Muscle of arm (tissue), 12 donors: ENCODE results near the gene LSM4. TPM values are rescaled to one million over a fixed set of nuclear protein-coding genes. Genes with fewer than 3 reads are reported as not detected.

Source experiments
- DNase-seq: peaks from one replicate; pipeline ENCODE4 v3.0.0-alpha.2; 2013
- polyA plus RNA-seq, 12 donors: library from polyadenylated mRNA; unstranded; fragments of 120-200 nt; gene quantifications; one replicate each; pipeline ENCODE4 v1.2.1, GENCODE V29; 2013; ENCODE audit not compliant: insufficient read length in 12 of 12

LSM4 gene
- polyA plus RNA-seq, 12 donors = 71.8 to 123 (median 76.6) TPM; not detected in 1

GRCh38 chr19:18259893-18260292 is 63.0 kb downstream of the LSM4 start:
- DNase-seq = no peak

GRCh38 chr19:18257503-18258470 is 65.1 kb downstream of the LSM4 start:
- DNase-seq = no peak

Other genes with a start within 250 kb of the LSM4 start
- gene IL12RB1, start 236.1 kb downstream of the LSM4 start, polyA plus RNA-seq = under 1 TPM in 10 of 12 donors, not detected in 2; 0.21 to 0.58 (median 0.32) TPM
- 10 to 100 TPM in 4 of 12 donors, 1 to 10 TPM in 8; 4.4 to 70.6 (median 8.8) TPM for gene MAST3, start 225.3 kb downstream of the LSM4 start, polyA plus RNA-seq
- gene PIK3R2, start 169.9 kb downstream of the LSM4 start, polyA plus RNA-seq = 10 to 100 TPM in 11 of 12 donors, not detected in 1; 33.4 to 70.2 (median 45.2) TPM
- gene IFI30, start 149.3 kb downstream of the LSM4 start, polyA plus RNA-seq = 1 to 10 TPM in 3 of 12 donors, under 1 TPM in 4, not detected in 5; 0.09 to 4.5 (median 0.67) TPM
- gene MPV17L2, start 129.9 kb downstream of the LSM4 start, polyA plus RNA-seq = 1 to 10 TPM in 10 of 12 donors, not detected in 2; 3.2 to 5.8 (median 5.2) TPM
- gene RAB3A, start 119.0 kb downstream of the LSM4 start, polyA plus RNA-seq = 1 to 10 TPM in 10 of 12 donors, not detected in 2; 2.7 to 5.5 (median 3.3) TPM
- 1 to 10 TPM in 10 of 12 donors, not detected in 2; 1.1 to 8.3 (median 2.9) TPM for gene PDE4C, start 96.6 kb downstream of the LSM4 start, polyA plus RNA-seq
- gene IQCN, start 48.6 kb downstream of the LSM4 start, polyA plus RNA-seq = 10 to 100 TPM in 1 of 12 donors, 1 to 10 TPM in 10, not detected in 1; 1.9 to 17.4 (median 3.3) TPM
- gene JUND, start 41.5 kb downstream of the LSM4 start, polyA plus RNA-seq = 100 to 1,000 TPM in 8 of 12 donors, 10 to 100 TPM in 3, not detected in 1; 49.8 to 294 (median 112) TPM
- gene PGPEP1, start 17.5 kb upstream of the LSM4 start, polyA plus RNA-seq = 10 to 100 TPM in 9 of 12 donors, 1 to 10 TPM in 3; 8.5 to 77.8 (median 13.2) TPM
- gene GDF15, start 63.1 kb upstream of the LSM4 start, polyA plus RNA-seq = 1 to 10 TPM in 4 of 12 donors, under 1 TPM in 7, not detected in 1; 0.20 to 9.6 (median 0.54) TPM
- 1 to 10 TPM in 7 of 12 donors, under 1 TPM in 3, not detected in 2; 0.45 to 2.6 (median 1.2) TPM for gene LRRC25, start 74.5 kb upstream of the LSM4 start, polyA plus RNA-seq
- gene SSBP4, start 96.3 kb upstream of the LSM4 start, polyA plus RNA-seq = 100 to 1,000 TPM in 2 of 12 donors, 10 to 100 TPM in 9, not detected in 1; 72.8 to 126 (median 87.7) TPM
- gene ISYNA1, start 115.1 kb upstream of the LSM4 start, polyA plus RNA-seq = 100 to 1,000 TPM in 10 of 12 donors, 10 to 100 TPM in 1, not detected in 1; 97.4 to 180 (median 122) TPM
- gene ELL, start 199.0 kb upstream of the LSM4 start, polyA plus RNA-seq = 10 to 100 TPM in 11 of 12 donors, not detected in 1; 11.1 to 35.4 (median 14.8) TPM
- gene FKBP8, start 220.5 kb upstream of the LSM4 start, polyA plus RNA-seq = 100 to 1,000 TPM in 7 of 12 donors, 10 to 100 TPM in 4, not detected in 1; 81.6 to 157 (median 111) TPM
- 100 to 1,000 TPM in 2 of 12 donors, 10 to 100 TPM in 9, not detected in 1; 58.9 to 125 (median 63.9) TPM for gene KXD1, start 234.8 kb upstream of the LSM4 start, polyA plus RNA-seq
- gene UBA52, start 248.8 kb upstream of the LSM4 start, polyA plus RNA-seq = 1,000 to 10,000 TPM in 8 of 12 donors, 100 to 1,000 TPM in 3, not detected in 1; 779 to 1,239 (median 1,048) TPM